Prostate gland (tissue), 2 donors: ENCODE results near the gene IL11RA.

Experiments used
- POLR2A ChIP-seq: fragments of 450-650 bp; IDR thresholded peaks from one replicate; pipeline ENCODE4 v1.6.1; 2016; ENCODE audit warnings: antibody characterized with exemption, mild to moderate bottlenecking
- TF ChIP-seq, protein P1 (sequence below), 4 experiments: fragments of 200-600 bp in 2 of 4; fragments of 450-650 bp in 2 of 4; sonication (generic) in 2 of 4; IDR thresholded peaks; 1 replicate in 3 of 4; 2 replicates in 1 of 4; pipeline ENCODE4 v1.5.1; 2016 to 2019; ENCODE audit warnings: antibody characterized with exemption in 4 of 4, mild to moderate bottlenecking in 2 of 4, moderate library complexity in 2 of 4

DNA sequence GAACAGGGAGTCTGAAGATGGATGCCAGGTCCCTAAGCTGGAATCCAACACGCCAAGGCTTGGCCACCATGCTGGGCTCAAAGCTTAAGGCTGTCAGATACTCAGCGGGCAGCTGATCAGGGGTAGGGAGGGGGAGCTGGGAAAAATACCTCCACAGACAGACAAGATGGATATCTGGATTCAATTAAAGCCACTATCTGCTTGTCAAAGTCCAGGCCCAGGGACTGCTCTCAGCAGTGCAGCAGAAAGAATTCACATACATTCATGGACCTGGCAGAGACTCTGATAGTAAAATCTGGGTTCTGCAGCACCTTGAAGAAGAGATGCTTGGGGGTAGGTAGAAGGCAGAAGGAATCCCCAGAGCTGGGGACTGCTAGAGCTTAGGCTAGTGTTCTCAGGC lies 36.9 kb upstream of the IL11RA start:
- TF ChIP-seq, protein P1, sequence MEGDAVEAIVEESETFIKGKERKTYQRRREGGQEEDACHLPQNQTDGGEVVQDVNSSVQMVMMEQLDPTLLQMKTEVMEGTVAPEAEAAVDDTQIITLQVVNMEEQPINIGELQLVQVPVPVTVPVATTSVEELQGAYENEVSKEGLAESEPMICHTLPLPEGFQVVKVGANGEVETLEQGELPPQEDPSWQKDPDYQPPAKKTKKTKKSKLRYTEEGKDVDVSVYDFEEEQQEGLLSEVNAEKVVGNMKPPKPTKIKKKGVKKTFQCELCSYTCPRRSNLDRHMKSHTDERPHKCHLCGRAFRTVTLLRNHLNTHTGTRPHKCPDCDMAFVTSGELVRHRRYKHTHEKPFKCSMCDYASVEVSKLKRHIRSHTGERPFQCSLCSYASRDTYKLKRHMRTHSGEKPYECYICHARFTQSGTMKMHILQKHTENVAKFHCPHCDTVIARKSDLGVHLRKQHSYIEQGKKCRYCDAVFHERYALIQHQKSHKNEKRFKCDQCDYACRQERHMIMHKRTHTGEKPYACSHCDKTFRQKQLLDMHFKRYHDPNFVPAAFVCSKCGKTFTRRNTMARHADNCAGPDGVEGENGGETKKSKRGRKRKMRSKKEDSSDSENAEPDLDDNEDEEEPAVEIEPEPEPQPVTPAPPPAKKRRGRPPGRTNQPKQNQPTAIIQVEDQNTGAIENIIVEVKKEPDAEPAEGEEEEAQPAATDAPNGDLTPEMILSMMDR (IDR thresholded peaks at IDR 0.05): no peak
- TF ChIP-seq POLR2A: no peak
